ENCODE measurements around the gene GGT5.
"Not testable (repeated sequence)": the region's sequence is repeated elsewhere in the genome, so short reads cannot be mapped to it uniquely, and the experiment has no call there.

The GGT5 gene

GRCh38 chr22:24247564-24248344 lies 2.9 kb upstream of the GGT5 start:
- ChIA-PET POLR2A (interaction anchor here (1.0 kb wide), 1 partner anchor 58 kb away, joined by 3 read pairs; no protein-coding TSS in a partner anchor), CTCF (interaction anchor here (0.6 to 1.6 kb wide), 7 partner anchors 11 to 69 kb away, joined by 3 to 5 read pairs (median 3); no protein-coding TSS in a partner anchor)
- TF ChIP-seq ELF4 (IDR thresholded peaks at IDR 0.05) (no peak), TARDBP (IDR thresholded peaks at IDR 0.05) (no peak), FOXK2 (IDR thresholded peaks at IDR 0.05) (no peak), NFRKB (IDR thresholded peaks at IDR 0.05) (no peak), FOXM1 (IDR thresholded peaks at IDR 0.05; ENCODE audit: borderline replicate concordance) (no peak), BHLHE40 (IDR thresholded peaks at IDR 0.05; ENCODE audit: borderline replicate concordance) (no peak), SUZ12 (IDR thresholded peaks at IDR 0.05) (no peak), CTBP1 (IDR thresholded peaks at IDR 0.05; ENCODE audit: borderline replicate concordance) (no peak), LEF1 (IDR thresholded peaks at IDR 0.05; ENCODE audit: borderline replicate concordance) (no peak), ARNT (IDR thresholded peaks at IDR 0.05) (no peak), ZNF384 (IDR thresholded peaks at IDR 0.05) (no peak), FOXA1 (IDR thresholded peaks at IDR 0.05) (no peak), SP1 (IDR thresholded peaks at IDR 0.05) (no peak), PKNOX1 (IDR thresholded peaks at IDR 0.05) (no peak), L3MBTL2 (conservative IDR thresholded peaks at IDR 0.05) (no peak), HDGF (IDR thresholded peaks at IDR 0.05; ENCODE audit: borderline replicate concordance) (no peak)
- peak; percentile 92 for DNase-seq (ENCODE audit: extremely low spot score)

GRCh38 chr22:24247011-24247507 lies 2.2 kb upstream of the GGT5 start:
- POLR2A ChIA-PET: interaction anchor here (1.0 kb wide), 1 partner anchor 57 kb away, joined by 3 read pairs; no protein-coding TSS in a partner anchor

GRCh38 chr22:24245584-24246561 lies 991 bp upstream of the GGT5 start:
- POLR2A ChIA-PET; DNase-seq (ENCODE audit: extremely low spot score): not testable (repeated sequence)
- CTCF ChIA-PET: interaction anchor here (0.6 to 0.7 kb wide), 2 partner anchors 56 to 119 kb away, joined by 3 to 5 read pairs; no protein-coding TSS in a partner anchor

More at GRCh38 chr22:24247011-24247507, 2.2 kb upstream of the GGT5 start:
- CTCF ChIA-PET: interaction anchor here (0.6 to 1.6 kb wide), 7 partner anchors 10 to 68 kb away, joined by 3 to 5 read pairs (median 3); no protein-coding TSS in a partner anchor
- DNase-seq (ENCODE audit: extremely low spot score): peak; percentile 8
- TF ChIP-seq NFRKB (IDR thresholded peaks at IDR 0.05) (no peak), HDGF (IDR thresholded peaks at IDR 0.05; ENCODE audit: borderline replicate concordance) (no peak), TARDBP (IDR thresholded peaks at IDR 0.05) (no peak), FOXK2 (IDR thresholded peaks at IDR 0.05) (no peak), SUZ12 (IDR thresholded peaks at IDR 0.05) (no peak), SP1 (IDR thresholded peaks at IDR 0.05) (no peak), LEF1 (IDR thresholded peaks at IDR 0.05; ENCODE audit: borderline replicate concordance) (no peak), BHLHE40 (IDR thresholded peaks at IDR 0.05; ENCODE audit: borderline replicate concordance) (no peak), L3MBTL2 (conservative IDR thresholded peaks at IDR 0.05) (no peak), ELF4 (IDR thresholded peaks at IDR 0.05) (no peak), ARNT (IDR thresholded peaks at IDR 0.05) (no peak), ZNF384 (IDR thresholded peaks at IDR 0.05) (no peak), FOXA1 (IDR thresholded peaks at IDR 0.05) (no peak), FOXM1 (IDR thresholded peaks at IDR 0.05; ENCODE audit: borderline replicate concordance) (no peak)

GRCh38 chr22:24244144-24244787 lies 616 bp downstream of the GGT5 start:
- CTCF ChIA-PET: no interaction called here
- TF ChIP-seq TARDBP (IDR thresholded peaks at IDR 0.05) (no peak), NFRKB (IDR thresholded peaks at IDR 0.05) (no peak), SP1 (IDR thresholded peaks at IDR 0.05) (no peak), CTBP1 (IDR thresholded peaks at IDR 0.05; ENCODE audit: borderline replicate concordance) (no peak), LEF1 (IDR thresholded peaks at IDR 0.05; ENCODE audit: borderline replicate concordance) (no peak), ELF4 (IDR thresholded peaks at IDR 0.05) (no peak), FOXA1 (IDR thresholded peaks at IDR 0.05) (no peak), ZNF384 (IDR thresholded peaks at IDR 0.05) (no peak), PKNOX1 (IDR thresholded peaks at IDR 0.05) (no peak), ARNT (IDR thresholded peaks at IDR 0.05) (no peak)
- POLR2A ChIA-PET: no interaction called here
- no peak for DNase-seq (ENCODE audit: extremely low spot score)

- POLR2A ChIA-PET: not testable (repeated sequence)
Observed at GRCh38 chr22:24243417-24243816, 1.5 kb downstream of the GGT5 start.

GRCh38 chr22:24240985-24241692 lies 3.7 kb downstream of the GGT5 start:
- CTCF ChIA-PET; DNase-seq (ENCODE audit: extremely low spot score); POLR2A ChIA-PET: not testable (repeated sequence)

More at GRCh38 chr22:24243417-24243816, 1.5 kb downstream of the GGT5 start:
- DNase-seq (ENCODE audit: extremely low spot score): not testable (repeated sequence)
- CTCF ChIA-PET: interaction anchor here (0.6 to 1.5 kb wide), 6 partner anchors 11 to 482 kb away, joined by 3 to 8 read pairs (median 4); no protein-coding TSS in a partner anchor

Measured in HEK293T (cell line).